ENCODE results near the gene KPNA6.
A peak's percentile ranks its signal among the peaks of the same experiment; 100 is the strongest.

Gene KPNA6

DNA sequence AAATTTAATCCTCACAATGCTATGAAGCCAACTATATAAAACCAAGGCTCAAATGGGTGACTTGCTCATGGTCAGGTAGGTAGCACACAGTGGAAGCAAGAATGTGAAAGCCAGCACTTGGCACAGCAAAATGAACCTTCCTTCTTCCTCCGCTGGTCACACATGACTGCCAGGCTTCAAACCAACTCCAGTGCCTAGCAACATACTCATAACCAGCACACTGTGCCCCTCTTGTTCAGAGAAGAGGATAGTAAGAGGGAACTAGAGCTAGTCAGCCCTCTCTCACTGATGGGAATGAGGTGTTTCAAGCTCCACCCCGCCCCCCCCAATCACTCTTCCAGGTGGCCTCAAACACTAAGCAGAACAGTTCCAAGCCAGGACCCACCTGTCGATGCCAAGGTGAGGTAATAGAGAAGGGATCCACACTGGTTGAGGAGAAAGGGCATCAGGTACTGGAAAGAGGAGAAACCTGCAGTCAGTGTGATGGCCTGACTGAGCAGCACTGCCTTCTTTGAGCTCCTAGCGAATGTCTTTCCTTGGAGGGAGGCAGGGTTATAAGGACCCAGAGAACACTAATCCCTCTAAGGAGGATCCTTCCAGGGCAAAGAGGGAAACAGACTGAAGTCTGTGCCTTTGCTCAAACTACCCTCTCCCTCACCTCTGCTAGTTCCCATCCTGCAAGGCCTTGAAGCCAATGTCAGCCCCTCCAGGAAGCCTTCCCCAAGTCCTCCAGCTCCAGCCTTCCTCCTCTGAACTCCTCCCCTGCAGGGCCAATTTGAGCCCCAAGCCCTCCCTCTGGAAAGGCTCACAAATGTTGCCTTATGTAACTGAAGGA lies 113.1 kb downstream of the KPNA6 start:
- H3K4me3 ChIP-seq (replicated peaks in 1 of 2; ENCODE audit: low read depth in 2 of 2, low read length in 2 of 2) = peak overlapping the region; percentile 61 to 90
- DNase-seq (ENCODE audit: low read depth in 2 of 2) = no peak
- TF ChIP-seq CTCF (IDR thresholded peaks at IDR 0.05; ENCODE audit: low read depth, low read length) = no peak

GRCh38 chr1:32221581-32221979 lies 113.7 kb downstream of the KPNA6 start:
- DNase-seq (ENCODE audit: low read depth in 2 of 2) = no peak
- no peak for TF ChIP-seq CTCF (IDR thresholded peaks at IDR 0.05; ENCODE audit: low read depth, low read length)
- H3K4me3 ChIP-seq (replicated peaks in 1 of 2; ENCODE audit: low read depth in 2 of 2, low read length in 2 of 2) = peak overlapping the region; percentile 61 to 90

GRCh38 chr1:32221980-32222755 lies 114.3 kb downstream of the KPNA6 start, which contains the start of the genes EIF3I and TMEM234:
Gene EIF3I, plus strand, starts transcription at chr1:32222407. Its CDS starts 35 bp downstream, at chr1:32222442.
Gene TMEM234, minus strand, starts transcription at chr1:32222353. Its CDS starts 31 bp downstream, at chr1:32222322.
- TF ChIP-seq CTCF (IDR thresholded peaks at IDR 0.05; ENCODE audit: low read depth, low read length) = no peak
- DNase-seq (ENCODE audit: low read depth in 2 of 2) = peak; percentile 92

DNA sequence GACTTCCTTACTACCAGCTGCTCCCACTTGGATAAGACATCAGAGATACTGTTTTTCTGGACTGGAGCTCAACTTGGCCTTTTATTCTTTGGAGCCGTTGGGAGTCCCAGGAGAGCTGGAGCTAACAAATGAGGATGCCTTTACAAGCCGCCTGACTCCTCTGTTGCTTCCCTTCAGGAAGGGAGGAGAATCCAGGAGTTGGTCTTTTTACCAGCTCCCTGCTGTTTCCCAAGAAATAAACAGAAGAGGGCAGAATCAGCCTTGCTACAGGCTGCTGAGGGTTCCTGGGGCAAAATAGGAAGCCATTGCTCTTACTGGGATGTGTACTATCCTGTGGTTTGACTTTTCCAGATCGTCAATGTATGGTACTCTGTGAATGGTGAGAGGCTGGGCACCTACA lies 115.8 kb downstream of the KPNA6 start:
- DNase-seq (ENCODE audit: low read depth in 2 of 2) = peak in 1 of 2 donors; percentile 43
- no peak for TF ChIP-seq CTCF (IDR thresholded peaks at IDR 0.05; ENCODE audit: low read depth, low read length)
- H3K4me3 ChIP-seq (replicated peaks in 1 of 2; ENCODE audit: low read depth in 2 of 2, low read length in 2 of 2) = no peak overlapping the region

More at GRCh38 chr1:32221980-32222755, 114.3 kb downstream of the KPNA6 start, which contains the start of the genes EIF3I and TMEM234:
- peak within 1 kb of the TSS; percentile 61 to 90 for H3K4me3 ChIP-seq (replicated peaks in 1 of 2; ENCODE audit: low read depth in 2 of 2, low read length in 2 of 2)

DNA sequence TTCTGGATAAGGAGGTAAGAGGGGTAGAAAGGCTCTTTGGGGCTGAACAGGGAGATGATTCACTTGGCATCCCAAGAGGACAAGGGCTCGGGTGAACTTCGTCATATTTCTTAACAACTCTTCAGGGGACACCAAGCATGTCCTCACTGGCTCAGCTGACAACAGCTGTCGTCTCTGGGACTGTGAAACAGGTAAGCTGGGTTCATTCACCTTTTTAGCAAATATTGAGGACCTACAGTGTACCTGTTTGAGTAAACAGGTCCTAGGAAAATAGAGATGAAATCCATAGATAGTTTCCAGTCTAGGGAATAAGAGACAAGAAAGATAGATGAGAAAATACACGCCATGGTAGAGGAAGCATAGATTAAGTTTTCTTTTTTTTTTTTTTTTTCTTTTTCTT lies 116.4 kb downstream of the KPNA6 start:
- H3K4me3 ChIP-seq (replicated peaks in 1 of 2; ENCODE audit: low read depth in 2 of 2, low read length in 2 of 2) = no peak overlapping the region
- TF ChIP-seq CTCF (IDR thresholded peaks at IDR 0.05; ENCODE audit: low read depth, low read length) = no peak
- DNase-seq (ENCODE audit: low read depth in 2 of 2) = no peak
